Mucosa of descending colon (tissue), 3 donors: ENCODE results near the gene SLC8A2. TPM values are rescaled to one million over a fixed set of nuclear protein-coding genes. Genes with fewer than 3 reads are reported as not detected.

Experiments used
- ATAC-seq: fragments of 200-7000 bp; cut with Tn5 transposase; one replicate; pipeline ENCODE4 v1.9.1; 2020; ENCODE audit warnings: mild to moderate bottlenecking, moderate library complexity
- DNase-seq, 3 donors: peaks; one replicate each; pipeline ENCODE4 v3.0.0-alpha.2; 2020
- H3K36me3 ChIP-seq: fragments of 200-600 bp; one replicate; pipeline ENCODE4 v1.8.0; 2021; ENCODE audit warnings: low read depth, mild to moderate bottlenecking
- H3K4me1 ChIP-seq: fragments of 200-600 bp; one replicate; pipeline ENCODE4 v1.8.0; 2021; ENCODE audit warnings: low read depth, mild to moderate bottlenecking
- H3K4me3 ChIP-seq: fragments of 200-600 bp; one replicate; pipeline ENCODE4 v1.8.0; 2021; ENCODE audit warnings: mild to moderate bottlenecking
- H3K9me3 ChIP-seq: fragments of 200-600 bp; one replicate; pipeline ENCODE4 v1.8.0; 2021; ENCODE audit warnings: mild to moderate bottlenecking
- intact Hi-C, 2 donors: fragments of 100-400 bp; cut with DNase I in 1 of 2; cut with micrococcal nuclease in 1 of 2; formaldehyde crosslinking; loops; one replicate each; pipeline versions ENCODE4 v1.11.0 to v1.11.1; 2022; cut with DNase I, micrococcal nuclease
- total RNA-seq, 3 donors: library from RNA; stranded (reverse); fragmentation: NEBNext Ultra II Directional in 2 of 3; extraction: Animal tissue kit (Norgen Biotek cat#: 25700) in 2 of 3; gene quantifications; one replicate each; pipeline versions ENCODE4 v1.2.1 to v1.2.4, GENCODE V29; 2021 to 2023
- TF ChIP-seq, protein P1 (sequence below): fragments of 200-600 bp; IDR thresholded peaks from one replicate; pipeline ENCODE4 v1.8.0; 2022; ENCODE audit warnings: antibody characterized with exemption, mild to moderate bottlenecking
- donor health status: DM: no; HTN: no; CAD: no; lungs with moderate emphysema.
- donor health status: DM: no; HTN: no; CAD: no.
- donor health status: DM: no; HTN: yes; CAD: no.

The SLC8A2 gene
- total RNA-seq, 3 donors from 2014 or later, result 0.75 to 17.5 (median 2.1) TPM

GRCh38 chr19:47419030-47419783 lies 52.5 kb downstream of the SLC8A2 start, which contains the start of gene MEIS3:
TSS of gene MEIS3 (minus strand) at chr19:47419527. CDS start at chr19:47419081, 446 bp downstream.
- ATAC-seq, result no peak
- TF ChIP-seq, protein P1, sequence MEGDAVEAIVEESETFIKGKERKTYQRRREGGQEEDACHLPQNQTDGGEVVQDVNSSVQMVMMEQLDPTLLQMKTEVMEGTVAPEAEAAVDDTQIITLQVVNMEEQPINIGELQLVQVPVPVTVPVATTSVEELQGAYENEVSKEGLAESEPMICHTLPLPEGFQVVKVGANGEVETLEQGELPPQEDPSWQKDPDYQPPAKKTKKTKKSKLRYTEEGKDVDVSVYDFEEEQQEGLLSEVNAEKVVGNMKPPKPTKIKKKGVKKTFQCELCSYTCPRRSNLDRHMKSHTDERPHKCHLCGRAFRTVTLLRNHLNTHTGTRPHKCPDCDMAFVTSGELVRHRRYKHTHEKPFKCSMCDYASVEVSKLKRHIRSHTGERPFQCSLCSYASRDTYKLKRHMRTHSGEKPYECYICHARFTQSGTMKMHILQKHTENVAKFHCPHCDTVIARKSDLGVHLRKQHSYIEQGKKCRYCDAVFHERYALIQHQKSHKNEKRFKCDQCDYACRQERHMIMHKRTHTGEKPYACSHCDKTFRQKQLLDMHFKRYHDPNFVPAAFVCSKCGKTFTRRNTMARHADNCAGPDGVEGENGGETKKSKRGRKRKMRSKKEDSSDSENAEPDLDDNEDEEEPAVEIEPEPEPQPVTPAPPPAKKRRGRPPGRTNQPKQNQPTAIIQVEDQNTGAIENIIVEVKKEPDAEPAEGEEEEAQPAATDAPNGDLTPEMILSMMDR, result no peak

GRCh38 chr19:47418692-47419029 lies 53.0 kb downstream of the SLC8A2 start:
- TF ChIP-seq, protein P1, result no peak
- intact Hi-C loops, result no loop called here
- no peaks in the 10 kb centered on the region for H3K36me3 ChIP-seq

More at GRCh38 chr19:47419030-47419783, 52.5 kb downstream of the SLC8A2 start, which contains the start of gene MEIS3:
- DNase-seq, result no peak
- intact Hi-C loops, result no loop called here
- H3K9me3 ChIP-seq, result no peaks in the 10 kb centered on the region
- H3K36me3 ChIP-seq, result no peaks in the 10 kb centered on the region
- H3K4me1 ChIP-seq, result no peaks in the 10 kb centered on the region
- H3K4me3 ChIP-seq, result no peak within 1 kb of the TSS

GRCh38 chr19:47417746-47418691 lies 53.7 kb downstream of the SLC8A2 start:
- TF ChIP-seq, protein P1, result no peak
- no peaks in the 10 kb centered on the region for H3K36me3 ChIP-seq
- no peak for ATAC-seq

More at GRCh38 chr19:47418692-47419029, 53.0 kb downstream of the SLC8A2 start:
- Histone ChIP-seq H3K9me3 (no peaks in the 10 kb centered on the region), H3K4me1 (no peaks in the 10 kb centered on the region), H3K4me3 (no peak overlapping the region)
- DNase-seq (no peak), ATAC-seq (no peak)

DNA sequence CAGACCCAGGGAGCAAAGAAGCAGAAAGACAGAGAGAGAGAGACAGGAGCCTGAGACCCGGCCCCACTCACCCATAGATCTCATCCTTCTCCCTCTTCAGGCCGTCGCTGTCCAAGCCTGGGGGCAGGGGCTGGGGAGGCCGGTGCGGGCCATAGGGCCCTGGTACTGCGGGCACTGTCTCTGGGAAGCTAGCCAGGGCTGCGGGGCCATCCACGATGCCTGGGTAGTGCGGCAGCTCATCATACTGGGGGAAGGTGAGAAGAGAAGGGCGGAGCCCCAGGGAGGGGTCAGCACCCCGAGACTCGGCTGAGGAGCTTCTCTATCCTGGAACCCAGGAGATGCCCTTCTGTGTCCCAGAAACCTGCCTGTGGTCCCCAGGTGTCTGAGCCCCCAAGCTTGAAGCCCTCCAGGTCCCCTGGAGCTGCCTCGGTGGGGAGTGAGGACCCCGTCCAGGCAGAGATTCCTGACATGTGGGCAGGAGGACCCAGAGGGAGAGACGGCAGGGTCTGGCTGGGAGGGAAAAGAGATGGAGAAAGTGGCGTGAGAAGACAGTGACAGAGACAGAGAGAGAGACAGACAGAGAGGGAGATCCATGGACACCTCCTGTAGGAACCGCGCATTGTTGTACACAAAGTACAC lies 54.5 kb downstream of the SLC8A2 start:
- ATAC-seq (no peak), DNase-seq (peak in 1 of 3 donors; percentile 2)
- H3K36me3 ChIP-seq, result no peaks in the 10 kb centered on the region
- H3K4me3 ChIP-seq, result no peak overlapping the region
- intact Hi-C loops, result no loop called here
- no peaks in the 10 kb centered on the region for H3K4me1 ChIP-seq
- H3K9me3 ChIP-seq, result no peaks in the 10 kb centered on the region
- TF ChIP-seq, protein P1, result no peak

More at GRCh38 chr19:47417746-47418691, 53.7 kb downstream of the SLC8A2 start:
- Histone ChIP-seq H3K4me1 (no peaks in the 10 kb centered on the region), H3K4me3 (no peak overlapping the region), H3K9me3 (no peaks in the 10 kb centered on the region)
- DNase-seq, result no peak
- intact Hi-C loops, result no loop called here

- ATAC-seq, result no peak
Measured at GRCh38 chr19:47416643-47416985, 55.1 kb downstream of the SLC8A2 start.

More at GRCh38 chr19:47416643-47416985, 55.1 kb downstream of the SLC8A2 start:
- H3K4me1 ChIP-seq, result no peaks in the 10 kb centered on the region
- H3K9me3 ChIP-seq, result no peaks in the 10 kb centered on the region
- DNase-seq, result no peak
- intact Hi-C loops, result no loop called here
- no peak overlapping the region for H3K4me3 ChIP-seq
- TF ChIP-seq, protein P1, result no peak
- no peaks in the 10 kb centered on the region for H3K36me3 ChIP-seq
